ENCODE measurements around the gene NOL4L.

Gene NOL4L

DNA sequence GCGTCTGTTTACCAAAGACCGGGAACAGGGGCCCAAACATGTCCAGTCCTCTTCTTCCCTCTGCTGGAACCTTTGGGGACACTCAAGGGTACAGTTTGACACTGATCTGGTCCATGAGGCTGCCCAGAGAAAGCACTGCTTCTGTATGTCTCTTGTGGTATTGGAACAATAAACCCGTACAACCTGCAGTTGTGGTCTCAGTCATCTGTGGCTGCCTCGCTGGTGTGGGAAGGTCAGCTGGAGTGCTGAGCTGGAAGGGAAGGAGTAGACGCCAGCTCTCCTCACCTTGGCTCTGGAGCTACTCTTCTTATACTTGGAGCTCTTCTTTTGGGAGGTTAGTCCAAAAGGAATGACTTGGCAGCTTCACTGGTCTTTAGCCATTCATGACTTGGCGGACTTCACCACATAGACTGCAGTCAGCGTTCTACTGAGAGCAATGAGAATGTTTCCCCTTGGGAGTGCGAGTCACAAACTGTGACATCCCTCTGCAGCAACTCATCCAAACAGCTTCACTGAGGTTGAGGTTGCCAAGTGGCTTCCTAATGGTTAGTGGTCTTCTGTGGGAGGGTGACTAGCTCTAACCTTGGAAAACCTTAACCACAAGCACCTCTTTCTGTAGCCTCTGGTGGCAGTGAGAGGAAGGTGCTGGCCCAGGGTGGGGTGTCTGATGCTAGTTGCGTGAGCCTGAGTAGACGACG is 145.9 kb downstream of the NOL4L start:
- DNase-seq, result no peak

DNA sequence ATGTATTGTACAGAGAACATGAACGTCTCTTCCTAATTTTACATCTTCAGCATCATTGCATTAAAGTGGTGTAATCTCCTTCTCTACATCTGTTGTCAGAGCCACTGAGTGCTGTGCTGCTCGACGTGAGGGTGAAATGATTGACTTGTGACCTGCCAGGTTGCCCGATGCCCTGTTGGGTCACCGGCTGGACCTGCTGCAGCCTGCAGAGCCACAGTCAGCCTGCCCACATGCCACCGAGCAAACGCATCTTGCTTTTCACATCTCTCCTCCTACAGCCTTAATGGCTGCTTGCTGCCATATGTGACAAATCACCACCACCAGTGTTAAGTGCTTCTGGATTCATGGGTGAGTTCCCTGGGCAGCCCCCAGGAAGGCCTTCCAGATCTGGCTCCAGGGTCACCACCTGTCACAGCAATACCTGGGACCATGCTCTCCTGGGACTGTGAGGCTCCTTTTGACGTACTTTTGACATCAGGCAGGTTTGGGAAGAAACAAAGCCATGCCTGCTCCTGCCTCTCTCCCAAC is 146.7 kb downstream of the NOL4L start:
- DNase-seq, result no peak

DNA sequence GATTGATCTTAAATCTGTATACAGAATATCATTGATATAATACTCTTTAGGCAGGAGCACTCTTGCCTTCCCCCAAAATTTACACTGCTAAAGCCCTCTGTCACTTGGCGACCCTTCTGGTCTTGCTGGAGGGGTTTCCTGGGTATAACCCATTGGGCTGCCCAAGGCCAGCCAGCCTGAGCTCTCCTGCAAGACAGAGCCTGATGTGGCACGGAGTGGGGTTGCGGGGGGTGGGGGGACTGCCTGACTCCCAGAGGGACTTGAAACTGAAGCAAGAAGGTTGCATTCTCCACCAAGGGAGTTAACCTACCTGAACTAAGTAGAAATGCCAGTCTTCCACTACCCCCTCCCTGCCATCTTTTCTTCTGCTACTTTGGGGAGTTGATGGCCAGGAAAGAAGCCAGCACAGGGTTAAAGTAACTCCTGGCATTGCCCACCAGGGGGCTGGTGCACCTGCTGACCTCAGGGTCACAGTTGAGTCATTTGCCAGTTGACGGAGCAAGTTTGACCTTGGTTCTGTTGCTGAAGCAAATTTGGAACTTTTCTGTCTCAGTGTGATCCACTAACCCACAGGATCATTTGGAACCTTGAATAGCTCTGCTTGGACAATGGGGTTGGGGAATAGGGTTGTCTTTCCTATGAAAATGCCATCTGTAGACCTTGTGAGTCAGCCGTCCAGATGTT is 147.6 kb downstream of the NOL4L start:
- no peak for DNase-seq

DNA sequence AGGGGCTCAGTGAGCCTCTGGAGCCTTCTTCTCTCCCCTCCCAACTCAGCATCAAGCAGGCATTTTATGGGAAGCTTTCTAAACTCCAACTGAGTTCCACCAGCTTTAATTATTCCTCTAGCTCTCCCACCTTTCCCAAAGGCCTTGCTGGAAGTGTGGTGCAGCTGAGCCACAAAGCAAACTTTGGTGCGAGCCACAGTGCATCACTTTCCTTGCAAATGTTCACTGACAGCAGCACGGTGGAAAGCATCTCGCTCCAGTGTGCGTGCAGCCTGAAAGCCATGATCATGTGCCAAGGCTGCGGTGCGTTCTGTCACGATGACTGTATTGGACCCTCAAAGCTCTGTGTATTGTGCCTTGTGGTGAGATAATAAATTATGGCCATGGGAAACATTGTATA is 148.2 kb downstream of the NOL4L start:
- no peak for DNase-seq

DNA sequence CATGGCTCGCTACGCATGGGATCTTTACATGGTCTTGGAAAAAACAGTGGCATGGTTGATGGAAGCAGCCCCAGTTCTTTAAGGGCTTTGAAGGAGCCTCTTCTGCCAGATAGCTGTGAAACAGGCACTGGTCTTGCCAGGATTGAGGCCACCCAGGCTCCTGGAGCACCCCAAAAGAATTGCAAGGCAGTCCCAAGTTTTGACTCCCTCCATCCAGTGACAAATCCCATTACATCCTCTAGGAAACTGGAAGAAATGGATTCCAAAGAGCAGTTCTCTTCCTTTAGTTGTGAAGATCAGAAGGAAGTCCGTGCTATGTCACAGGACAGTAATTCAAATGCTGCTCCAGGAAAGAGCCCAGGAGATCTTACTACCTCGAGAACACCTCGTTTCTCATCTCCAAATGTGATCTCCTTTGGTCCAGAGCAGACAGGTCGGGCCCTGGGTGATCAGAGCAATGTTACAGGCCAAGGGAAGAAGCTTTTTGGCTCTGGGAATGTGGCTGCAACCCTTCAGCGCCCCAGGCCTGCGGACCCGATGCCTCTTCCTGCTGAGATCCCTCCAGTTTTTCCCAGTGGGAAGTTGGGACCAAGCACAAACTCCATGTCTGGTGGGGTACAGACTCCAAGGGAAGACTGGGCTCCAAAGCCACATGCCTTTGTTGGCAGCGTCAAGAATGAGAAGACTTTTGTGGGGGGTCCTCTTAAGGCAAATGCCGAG is 148.8 kb downstream of the NOL4L start:
- no peak for DNase-seq

DNA sequence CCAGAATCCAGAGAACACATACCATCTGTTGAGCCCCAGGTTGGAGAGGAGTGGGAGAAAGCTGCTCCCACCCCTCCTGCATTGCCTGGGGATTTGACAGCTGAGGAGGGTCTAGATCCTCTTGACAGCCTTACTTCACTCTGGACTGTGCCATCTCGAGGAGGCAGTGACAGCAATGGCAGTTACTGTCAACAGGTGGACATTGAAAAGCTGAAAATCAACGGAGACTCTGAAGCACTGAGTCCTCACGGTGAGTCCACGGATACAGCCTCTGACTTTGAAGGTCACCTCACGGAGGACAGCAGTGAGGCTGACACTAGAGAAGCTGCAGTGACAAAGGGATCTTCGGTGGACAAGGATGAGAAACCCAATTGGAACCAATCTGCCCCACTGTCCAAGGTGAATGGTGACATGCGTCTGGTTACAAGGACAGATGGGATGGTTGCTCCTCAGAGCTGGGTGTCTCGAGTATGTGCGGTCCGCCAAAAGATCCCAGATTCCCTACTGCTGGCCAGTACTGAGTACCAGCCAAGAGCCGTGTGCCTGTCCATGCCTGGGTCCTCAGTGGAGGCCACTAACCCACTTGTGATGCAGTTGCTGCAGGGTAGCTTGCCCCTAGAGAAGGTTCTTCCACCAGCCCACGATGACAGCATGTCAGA is 149.6 kb downstream of the NOL4L start:
- DNase-seq, result no peak

DNA sequence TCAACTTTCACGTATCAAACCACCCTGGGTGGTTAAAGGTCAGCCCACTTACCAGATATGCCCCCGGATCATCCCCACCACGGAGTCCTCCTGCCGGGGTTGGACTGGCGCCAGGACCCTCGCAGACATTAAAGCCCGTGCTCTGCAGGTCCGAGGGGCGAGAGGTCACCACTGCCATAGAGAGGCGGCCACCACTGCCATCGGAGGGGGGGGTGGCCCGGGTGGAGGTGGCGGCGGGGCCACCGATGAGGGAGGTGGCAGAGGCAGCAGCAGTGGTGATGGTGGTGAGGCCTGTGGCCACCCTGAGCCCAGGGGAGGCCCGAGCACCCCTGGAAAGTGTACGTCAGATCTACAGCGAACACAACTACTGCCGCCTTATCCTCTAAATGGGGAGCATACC is 150.7 kb downstream of the NOL4L start:
- DNase-seq, result no peak

DNA sequence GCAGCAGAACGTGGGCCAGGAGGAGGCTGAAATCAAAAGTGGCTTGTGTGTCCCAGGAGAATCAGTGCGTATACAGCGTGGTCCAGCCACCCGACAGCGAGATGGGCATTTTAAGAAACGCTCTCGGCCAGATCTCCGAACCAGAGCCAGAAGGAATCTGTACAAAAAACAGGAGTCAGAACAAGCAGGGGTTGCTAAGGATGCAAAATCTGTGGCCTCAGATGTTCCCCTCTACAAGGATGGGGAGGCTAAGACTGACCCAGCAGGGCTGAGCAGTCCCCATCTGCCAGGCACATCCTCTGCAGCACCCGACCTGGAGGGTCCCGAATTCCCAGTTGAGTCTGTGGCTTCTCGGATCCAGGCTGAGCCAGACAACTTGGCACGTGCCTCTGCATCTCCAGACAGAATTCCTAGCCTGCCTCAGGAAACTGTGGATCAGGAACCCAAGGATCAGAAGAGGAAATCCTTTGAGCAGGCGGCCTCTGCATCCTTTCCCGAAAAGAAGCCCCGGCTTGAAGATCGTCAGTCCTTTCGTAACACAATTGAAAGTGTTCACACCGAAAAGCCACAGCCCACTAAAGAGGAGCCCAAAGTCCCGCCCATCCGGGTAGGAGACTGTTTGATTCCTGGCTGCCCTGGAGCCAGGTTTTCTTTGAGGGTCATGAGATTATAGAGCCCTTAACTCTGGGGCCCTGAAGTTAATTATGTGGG is 151.7 kb downstream of the NOL4L start:
- no peak for DNase-seq

DNA sequence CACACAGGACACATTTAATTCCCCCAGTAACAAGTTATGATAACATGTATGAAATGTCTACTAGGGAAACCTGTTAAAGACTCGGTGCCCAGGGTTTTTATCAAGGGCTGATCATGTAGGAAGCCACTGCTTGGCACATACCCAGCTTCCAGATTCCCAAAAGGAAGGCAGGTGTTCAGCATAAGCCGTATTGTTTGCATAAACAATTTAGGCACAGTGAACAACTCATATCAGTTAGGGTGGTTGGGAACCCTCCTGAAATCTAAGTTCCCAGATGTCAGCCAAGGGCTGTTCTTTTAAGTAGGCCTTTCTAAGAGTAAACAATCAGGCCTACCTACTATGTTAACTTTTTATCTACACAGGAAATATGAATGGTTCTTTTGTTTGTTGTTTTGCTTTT is 152.9 kb downstream of the NOL4L start:
- no peak for DNase-seq

DNA sequence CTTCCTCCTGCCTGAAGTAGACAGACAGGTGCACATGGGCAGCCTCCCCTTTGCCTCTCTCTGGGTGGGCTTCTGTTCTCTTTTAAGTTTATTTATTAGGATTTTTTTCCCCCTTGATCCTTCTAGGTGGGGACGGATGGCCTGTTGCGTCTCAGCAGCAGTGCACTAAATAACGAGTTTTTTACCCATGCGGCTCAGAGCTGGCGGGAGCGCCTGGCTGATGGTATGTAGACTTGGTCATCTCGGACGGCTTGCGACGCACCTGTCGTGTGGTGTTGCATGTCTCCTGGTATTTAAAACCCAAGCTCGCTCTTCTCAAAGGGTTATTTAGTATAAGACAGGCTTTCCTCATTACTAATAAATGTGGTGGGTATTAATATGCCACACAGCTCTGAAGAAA is 153.7 kb downstream of the NOL4L start:
- no peak for DNase-seq

DNA sequence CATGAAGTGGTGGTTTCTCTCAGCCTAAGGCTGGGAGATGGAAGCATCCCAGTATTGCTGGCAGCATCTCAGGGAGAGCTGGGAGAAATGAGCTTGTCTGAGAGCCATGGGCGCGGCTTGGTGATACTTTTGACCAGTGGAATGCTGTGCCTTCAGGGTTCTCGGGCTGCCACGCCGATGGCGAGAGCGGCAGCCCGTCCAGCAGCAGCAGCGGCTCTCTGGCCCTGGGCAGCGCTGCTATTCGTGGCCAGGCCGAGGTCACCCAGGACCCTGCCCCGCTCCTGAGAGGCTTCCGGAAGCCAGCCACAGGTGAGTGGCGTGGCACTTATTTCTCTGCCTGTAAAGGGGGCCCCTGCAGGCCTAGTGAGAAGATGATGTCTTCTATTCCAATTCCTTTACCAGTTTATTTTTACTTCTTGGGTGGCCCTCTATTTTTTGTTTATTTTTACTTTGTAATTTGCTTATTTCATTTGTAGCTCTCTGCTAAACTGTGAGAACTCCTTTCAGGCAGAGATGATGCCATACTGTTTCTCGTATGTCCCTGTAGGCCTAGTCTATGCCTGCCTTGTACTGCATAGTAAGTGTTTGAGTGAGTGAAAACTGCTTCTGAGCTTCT is 155.3 kb downstream of the NOL4L start:
- no peak for DNase-seq

DNA sequence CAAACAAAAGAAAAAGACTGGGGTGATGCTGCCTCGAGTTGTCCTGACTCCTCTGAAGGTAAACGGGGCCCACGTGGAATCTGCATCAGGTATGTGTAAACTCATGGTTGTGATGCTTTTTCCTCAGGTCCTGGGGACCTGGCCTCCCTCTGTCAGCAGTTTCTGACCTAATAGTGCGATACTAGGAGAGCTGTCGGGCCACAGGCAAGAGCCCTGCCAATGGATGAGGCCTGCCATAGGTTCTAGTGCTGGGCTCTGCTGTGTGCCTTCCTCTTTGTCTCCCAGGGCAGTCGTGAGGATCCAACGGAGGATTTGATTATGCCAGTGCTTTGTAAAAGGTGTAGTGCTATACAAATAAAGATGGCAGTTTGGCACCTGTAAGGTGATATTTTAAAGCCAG is 155.8 kb downstream of the NOL4L start:
- DNase-seq, result no peak

DNA sequence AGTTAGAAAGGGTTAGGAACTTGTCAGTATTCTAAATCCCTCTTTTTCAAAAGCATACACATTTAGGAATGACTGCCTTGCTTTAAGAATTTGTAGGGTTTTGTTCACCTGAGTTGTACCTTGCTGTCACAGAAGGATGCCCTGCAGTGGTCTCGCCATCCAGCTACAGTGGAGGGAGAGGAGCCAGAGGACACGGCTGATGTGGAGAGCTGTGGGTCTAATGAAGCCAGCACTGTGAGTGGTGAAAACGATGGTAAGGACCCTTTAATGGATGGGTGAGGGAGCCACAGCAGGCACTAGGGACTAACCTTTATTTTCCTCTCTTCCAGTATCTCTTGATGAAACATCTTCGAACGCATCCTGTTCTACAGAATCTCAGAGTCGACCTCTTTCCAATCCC is 157.1 kb downstream of the NOL4L start:
- DNase-seq, result no peak

DNA sequence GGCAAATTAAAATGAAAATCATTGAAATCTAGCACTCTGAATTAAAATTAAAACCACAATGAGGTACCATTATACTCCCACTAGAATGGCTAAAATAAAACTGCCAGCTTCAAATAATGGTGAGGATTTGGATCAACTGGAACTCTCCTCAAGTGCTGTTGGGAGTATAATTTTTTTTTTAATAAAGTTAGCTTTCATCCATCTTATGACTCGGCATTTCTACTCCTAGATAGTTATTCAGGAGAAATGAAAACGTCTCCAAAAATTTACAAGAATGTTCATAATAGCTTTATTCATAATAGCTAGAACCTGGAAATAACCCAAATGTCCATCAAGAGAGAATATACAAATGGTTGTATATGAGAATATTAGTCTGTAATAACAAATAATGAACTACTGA is 163.8 kb downstream of the NOL4L start:
- no peak for DNase-seq

DNA sequence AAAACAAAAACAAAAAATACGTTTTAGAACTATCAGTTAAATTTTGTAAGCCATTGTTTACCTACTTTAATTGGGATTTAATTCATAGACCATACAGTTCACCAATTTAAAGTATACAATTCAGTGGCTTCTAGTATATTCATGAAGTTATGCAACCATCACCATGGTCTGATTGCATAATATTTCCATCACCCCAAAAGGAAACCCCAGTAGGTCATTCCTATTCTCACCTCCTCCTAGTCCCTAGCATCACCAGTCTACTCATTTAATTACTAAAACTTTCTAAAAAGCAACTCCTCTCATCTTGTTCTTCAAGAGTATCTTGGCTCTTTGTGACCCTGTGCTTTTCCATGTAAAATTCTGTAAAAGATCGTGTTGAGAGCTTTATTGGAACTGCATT is 166.8 kb downstream of the NOL4L start:
- no peak for DNase-seq

DNA sequence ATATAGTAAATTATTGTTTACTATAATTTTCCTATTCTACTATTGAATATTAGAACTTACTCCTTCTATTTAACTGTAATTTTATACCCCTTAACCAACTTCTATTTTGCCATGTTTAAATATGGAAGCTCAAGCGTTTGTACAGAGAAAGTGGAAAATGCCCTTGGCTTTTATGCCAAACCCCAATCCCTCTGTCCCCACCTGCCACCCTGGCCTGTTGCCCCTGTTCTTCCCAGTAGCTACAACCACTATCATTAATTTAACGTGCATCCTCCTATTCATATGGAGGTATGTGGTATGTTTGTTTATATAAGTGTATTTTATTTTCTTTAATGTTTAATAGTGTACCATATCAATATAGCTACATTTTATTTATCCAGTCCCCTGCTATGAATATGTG is 168.9 kb downstream of the NOL4L start:
- no peak for DNase-seq

DNA sequence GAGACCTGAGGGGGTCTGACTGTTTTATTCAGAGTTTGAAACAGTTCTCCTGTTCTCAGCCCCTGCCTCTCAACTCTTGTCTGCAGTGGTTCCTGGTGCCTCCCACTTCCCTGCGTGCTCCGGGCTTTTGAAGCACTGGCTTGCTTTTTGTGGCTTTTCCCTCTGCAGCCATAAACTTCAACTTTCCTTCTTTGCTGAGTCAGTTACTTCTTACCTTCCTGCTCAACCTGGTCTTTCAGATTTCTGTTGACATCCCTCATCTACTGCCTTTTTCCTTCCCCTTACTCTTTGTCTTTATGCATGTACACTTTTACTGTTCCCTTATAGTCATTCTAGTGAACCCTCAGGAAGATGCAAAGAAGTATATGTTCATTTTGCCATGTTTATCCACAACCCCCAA is 169.6 kb downstream of the NOL4L start:
- DNase-seq, result no peak

DNA sequence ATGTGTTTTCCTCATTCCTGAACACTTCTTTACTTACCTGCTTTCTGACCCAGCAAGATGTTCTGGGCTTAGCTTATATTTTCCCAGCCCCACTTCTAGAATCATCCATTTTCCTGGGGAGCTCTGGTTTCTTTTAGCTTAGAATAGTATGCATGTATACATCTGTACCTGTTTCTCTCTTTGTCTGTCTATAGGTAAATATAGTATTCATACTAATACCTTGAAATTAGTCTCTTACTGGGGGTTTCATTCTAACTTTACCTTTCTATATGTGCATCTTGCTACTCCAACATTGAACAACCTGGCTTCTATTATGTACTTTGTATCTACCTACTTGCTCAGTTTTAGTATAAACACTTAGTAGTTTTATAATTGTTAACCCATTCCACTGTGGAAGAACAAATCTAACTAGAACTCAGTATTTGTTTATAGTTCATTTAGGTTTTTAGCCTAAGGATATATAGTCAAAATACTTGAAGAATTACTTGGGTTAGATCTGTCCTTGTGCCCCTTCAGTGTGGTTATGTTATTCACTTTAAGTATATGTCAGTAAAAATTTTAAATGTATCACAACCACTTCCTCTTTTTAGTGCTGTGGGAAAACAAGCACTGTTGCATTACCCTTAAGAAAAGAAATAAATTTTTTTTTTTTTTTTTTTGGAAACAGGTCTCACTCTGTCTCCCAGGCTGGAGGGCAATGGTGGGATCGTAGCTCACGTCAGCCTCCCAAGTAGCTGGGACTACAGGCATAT is 173.0 kb downstream of the NOL4L start:
- DNase-seq, result no peak

DNA sequence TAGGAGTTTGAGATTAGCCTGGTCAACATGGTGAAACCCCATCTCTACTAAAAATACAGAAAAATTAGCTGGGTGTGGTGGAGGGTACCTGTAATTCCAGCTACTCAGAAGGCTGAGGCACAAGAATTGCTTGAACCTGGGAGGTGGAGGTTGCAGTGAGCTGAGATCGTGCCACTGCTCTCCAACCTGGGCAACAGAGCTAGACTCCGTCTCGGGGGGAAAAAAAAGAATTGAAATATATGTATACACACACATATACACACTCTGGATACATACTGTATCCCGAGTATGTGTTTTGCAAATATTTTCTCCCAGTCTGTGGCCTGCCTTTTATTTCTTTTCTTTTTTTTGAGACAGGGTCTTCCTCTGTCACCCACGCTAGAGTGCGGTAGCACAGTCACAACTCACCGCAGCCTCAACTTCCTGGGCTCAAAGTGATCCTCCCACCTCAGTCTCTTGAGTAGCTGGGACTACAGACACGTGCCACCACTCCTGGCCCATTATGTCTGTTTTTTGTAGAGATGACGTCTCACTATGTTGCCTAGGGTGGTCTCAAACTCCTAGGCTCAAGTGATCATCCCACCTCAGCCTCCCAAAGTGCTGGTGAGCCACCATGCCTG is 177.9 kb downstream of the NOL4L start:
- DNase-seq, result peak; percentile 50

DNA sequence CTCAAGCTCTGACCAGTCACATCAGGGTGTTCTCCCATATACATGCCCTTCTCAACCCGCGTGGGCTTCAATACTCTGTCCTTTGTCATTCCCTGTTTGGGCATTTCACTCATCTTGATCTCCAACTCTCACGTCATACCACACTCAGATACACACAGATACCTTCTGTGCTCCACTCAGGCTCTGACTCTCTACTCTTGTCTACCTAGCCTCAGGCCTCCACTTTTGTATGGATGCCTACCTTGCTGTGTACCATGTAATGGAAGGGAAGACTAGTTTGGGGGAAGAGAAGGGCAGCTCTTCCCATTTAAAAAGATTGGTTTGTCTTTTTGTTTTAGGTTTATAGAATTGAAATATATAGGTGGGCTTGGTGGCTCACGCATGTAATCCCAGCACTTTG is 178.4 kb downstream of the NOL4L start:
- DNase-seq, result no peak

DNA sequence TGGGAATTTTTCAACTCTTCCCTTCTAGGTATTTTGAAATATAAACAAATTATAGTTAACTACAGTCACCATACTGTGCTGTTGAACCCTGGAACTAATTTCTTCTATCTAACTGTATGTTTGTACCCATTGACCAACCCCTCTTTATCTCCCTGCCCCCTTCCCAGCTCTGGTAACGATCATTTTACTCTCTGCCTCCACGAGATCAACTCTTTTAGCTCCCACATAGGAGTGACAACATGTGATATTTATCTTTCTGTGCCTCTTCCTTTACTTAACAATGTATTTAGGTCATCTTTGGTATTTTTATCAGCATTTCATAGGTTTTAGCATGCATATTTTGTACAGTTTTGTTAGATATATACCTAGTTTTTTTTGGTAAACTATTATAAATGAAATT is 181.1 kb downstream of the NOL4L start:
- no peak for DNase-seq
